MM.1S (cell line): ENCODE measurements around the gene CACNA1D.

Experiments
- DNase-seq: peaks from one replicate; pipeline ENCODE4 v3.0.0-alpha.2; 2015
- H2AFZ ChIP-seq: fragments of 300-600 bp; sonication (generic); 2 replicates; pipeline ENCODE4 v1.6.0; 2016; ENCODE audit warnings: antibody characterized with exemption, low read length
- H3F3A ChIP-seq: fragments of 300-600 bp; sonication (generic); 2 replicates; pipeline ENCODE4 v1.6.1; 2016; ENCODE audit warnings: mild to moderate bottlenecking, antibody characterized with exemption, low read length, moderate library complexity, mixed read lengths; ENCODE audit not compliant: insufficient read depth
- H3K27ac ChIP-seq: fragments of 300-600 bp; sonication (generic); 2 replicates; pipeline ENCODE4 v1.5.1; 2016; ENCODE audit warnings: mild to moderate bottlenecking, low read length
- H3K27me3 ChIP-seq: fragments of 300-600 bp; sonication (generic); replicated peaks from 2 replicates; pipeline ENCODE4 v1.6.0; 2016; ENCODE audit warnings: low read length; ENCODE audit not compliant: insufficient read depth
- H3K36me3 ChIP-seq: fragments of 300-600 bp; sonication (generic); replicated peaks from 2 replicates; pipeline ENCODE4 v1.6.1; 2016; ENCODE audit warnings: mild to moderate bottlenecking, low read length, mixed read lengths; ENCODE audit not compliant: insufficient read depth
- H3K4me1 ChIP-seq: fragments of 300-600 bp; sonication (generic); 2 replicates; pipeline ENCODE4 v1.6.1; 2016; ENCODE audit warnings: low read length, mixed read lengths
- H3K4me2 ChIP-seq: fragments of 300-600 bp; sonication (generic); 2 replicates; pipeline ENCODE4 v1.6.0; 2016; ENCODE audit warnings: low read depth, low read length
- H3K4me3 ChIP-seq: fragments of 300-600 bp; sonication (generic); 2 replicates; pipeline ENCODE4 v1.5.1; 2016; ENCODE audit warnings: low read length, mixed read lengths
- H3K79me2 ChIP-seq: fragments of 300-600 bp; sonication (generic); 2 replicates; pipeline ENCODE4 v1.6.1; 2016; ENCODE audit warnings: mixed run types, low read length, mixed read lengths
- H3K9ac ChIP-seq: fragments of 300-600 bp; sonication (generic); 2 replicates; pipeline ENCODE4 v1.6.1; 2016; ENCODE audit warnings: low read length, mixed read lengths
- H3K9me2 ChIP-seq: fragments of 300-600 bp; sonication (generic); replicated peaks from 2 replicates; pipeline ENCODE4 v1.6.1; 2016; ENCODE audit warnings: mild to moderate bottlenecking, low read length, mixed read lengths; ENCODE audit not compliant: insufficient read depth
- H3K9me3 ChIP-seq: fragments of 300-600 bp; sonication (generic); replicated peaks from 2 replicates; pipeline ENCODE4 v1.6.1; 2016; ENCODE audit warnings: mild to moderate bottlenecking, low read length, mixed read lengths; ENCODE audit not compliant: insufficient read depth
- H4K20me1 ChIP-seq: fragments of 300-600 bp; sonication (generic); 2 replicates; pipeline ENCODE4 v1.6.1; 2016; ENCODE audit warnings: mild to moderate bottlenecking, low read length, moderate library complexity, mixed read lengths; ENCODE audit not compliant: insufficient read depth
- CTCF ChIP-seq: fragments of 300-600 bp; sonication (generic); IDR thresholded peaks from 2 replicates; pipeline ENCODE4 v1.5.1; 2016; ENCODE audit warnings: antibody characterized with exemption, low read length, mixed read lengths
- EZH2 ChIP-seq: fragments of 300-600 bp; sonication (generic); optimal IDR thresholded peaks from 2 replicates; pipeline ENCODE3; 2017; ENCODE audit warnings: low read depth, mild to moderate bottlenecking, antibody characterized with exemption, low read length, mixed read lengths
- EZH2phosphoT487 ChIP-seq: fragments of 300-600 bp; sonication (generic); IDR thresholded peaks from 2 replicates; pipeline ENCODE4 v1.6.1; 2018; ENCODE audit warnings: antibody characterized with exemption, low read length

CACNA1D gene

GRCh38 chr3:53808496-53808895 lies 314.1 kb downstream of the CACNA1D start:
- TF ChIP-seq EZH2 (no peak), CTCF (no peak), EZH2phosphoT487 (no peak)
- H3K9me3 ChIP-seq: no peaks in the 10 kb centered on the region
- H3K27me3 ChIP-seq: no peaks in the 10 kb centered on the region
- DNase-seq: no peak
- no peaks in the 10 kb centered on the region for H3K4me1 ChIP-seq
- H3K9ac ChIP-seq: no peak overlapping the region
- no peak overlapping the region for H3K27ac ChIP-seq
- H3K79me2 ChIP-seq: no peaks in the 10 kb centered on the region
- no peaks in the 10 kb centered on the region for H3K9me2 ChIP-seq
- H3F3A ChIP-seq: no peaks in the 10 kb centered on the region
- H3K36me3 ChIP-seq: no peaks in the 10 kb centered on the region
- H3K4me3 ChIP-seq: no peak overlapping the region
- no peak overlapping the region for H2AFZ ChIP-seq
- H3K4me2 ChIP-seq: no peak overlapping the region
- no peaks in the 10 kb centered on the region for H4K20me1 ChIP-seq

GRCh38 chr3:53809267-53809666 lies 314.9 kb downstream of the CACNA1D start:
- Histone ChIP-seq H3K9ac (no peak overlapping the region), H3K36me3 (no peaks in the 10 kb centered on the region), H3K4me3 (no peak overlapping the region), H3K4me1 (no peaks in the 10 kb centered on the region), H2AFZ (no peak overlapping the region), H3K79me2 (no peaks in the 10 kb centered on the region), H4K20me1 (no peaks in the 10 kb centered on the region), H3K27me3 (no peaks in the 10 kb centered on the region), H3K4me2 (no peak overlapping the region), H3K9me3 (no peaks in the 10 kb centered on the region), H3K9me2 (no peaks in the 10 kb centered on the region), H3F3A (no peaks in the 10 kb centered on the region), H3K27ac (no peak overlapping the region)
- TF ChIP-seq EZH2phosphoT487 (no peak), CTCF (no peak), EZH2 (no peak)
- DNase-seq: no peak

GRCh38 chr3:53809764-53810400 lies 315.5 kb downstream of the CACNA1D start:
- Histone ChIP-seq H3K4me3 (no peak overlapping the region), H4K20me1 (no peaks in the 10 kb centered on the region), H3F3A (no peaks in the 10 kb centered on the region), H3K36me3 (no peaks in the 10 kb centered on the region), H3K9ac (no peak overlapping the region), H3K4me2 (no peak overlapping the region), H3K79me2 (no peaks in the 10 kb centered on the region), H3K9me2 (no peaks in the 10 kb centered on the region), H3K27ac (no peak overlapping the region), H3K4me1 (no peaks in the 10 kb centered on the region), H3K27me3 (no peaks in the 10 kb centered on the region), H3K9me3 (no peaks in the 10 kb centered on the region), H2AFZ (no peak overlapping the region)
- DNase-seq: no peak
- TF ChIP-seq CTCF: no peak
- no peak for TF ChIP-seq EZH2phosphoT487
- no peak for TF ChIP-seq EZH2
